Fibroblast of pulmonary artery (primary cell): ENCODE data around the gene TMEM86B.

Experiments
- DNase-seq: peaks from one replicate; pipeline ENCODE4 v3.0.0-alpha.2; 2010; ENCODE audit warnings: low read depth
- H3K4me3 ChIP-seq: replicated peaks from 2 replicates; pipeline ENCODE4 v1.5.1; 2011; ENCODE audit warnings: low read depth, mild to moderate bottlenecking, control low read depth, low read length, moderate library complexity
- CTCF ChIP-seq: IDR thresholded peaks from 2 replicates; pipeline ENCODE4 v1.5.1; 2011; ENCODE audit warnings: mild to moderate bottlenecking, control low read depth, low read length, inconsistent platforms; ENCODE audit errors: missing control alignments

TMEM86B gene

DNA sequence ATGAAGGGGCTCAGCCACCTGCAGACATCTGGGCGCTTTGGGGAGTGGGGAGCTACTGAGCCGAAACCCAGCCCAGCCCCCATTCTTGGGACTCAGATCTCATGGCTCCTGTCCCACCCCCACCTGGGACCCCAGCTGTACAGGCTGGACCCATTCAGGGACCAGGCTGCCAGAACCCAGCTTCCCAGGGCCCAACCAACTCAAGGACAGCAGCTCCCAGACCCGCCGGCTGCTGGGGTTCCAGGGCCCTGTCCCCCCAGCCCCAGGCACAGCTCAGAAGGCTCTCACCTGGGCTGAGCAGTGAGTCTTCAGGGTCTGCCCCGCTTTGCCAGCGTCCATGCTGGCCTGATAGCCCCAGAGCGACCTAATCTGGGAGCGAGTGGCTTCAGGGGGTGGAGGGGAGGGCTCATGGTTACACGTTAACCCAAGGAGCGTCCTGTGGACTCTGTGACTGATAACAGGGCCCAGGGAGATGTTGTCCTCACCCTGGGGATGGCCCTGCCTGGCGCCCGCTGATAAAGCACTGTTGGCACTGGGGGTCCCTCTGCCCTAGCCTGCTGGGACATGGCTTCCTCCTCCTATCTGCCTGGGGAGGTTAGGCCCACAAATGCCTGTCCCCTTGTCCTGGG is at the start of gene TMEM86B:
TSS of gene TMEM86B (minus strand) at position 361 of the 629 bp plus-strand sequence. CDS start at position 339, 22 bp downstream.
- no peak for DNase-seq
- H3K4me3 ChIP-seq: no peak within 1 kb of the TSS
- TF ChIP-seq CTCF: no peak

DNA sequence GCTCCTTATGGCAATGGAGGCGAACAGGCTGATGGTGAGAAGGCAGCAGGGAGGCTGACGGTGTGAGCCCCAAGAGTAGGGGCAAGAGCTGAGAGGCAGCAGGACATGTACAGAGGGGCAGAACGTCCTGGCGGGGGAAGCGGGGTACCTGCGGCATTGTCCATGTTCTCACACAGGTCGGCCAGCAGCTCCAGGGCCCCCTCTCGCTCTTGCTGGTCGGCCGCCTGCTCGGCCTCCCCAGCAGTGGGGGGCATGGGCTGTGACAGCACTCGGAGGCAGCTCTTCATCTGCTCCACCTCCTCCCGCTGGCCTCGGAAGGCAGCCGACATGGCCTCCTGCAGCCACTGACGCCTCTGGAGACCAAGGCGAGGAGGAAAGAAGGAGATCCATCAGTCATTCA is 48.9 kb upstream of the TMEM86B start:
- H3K4me3 ChIP-seq: no peak overlapping the region
- no peak for DNase-seq
- no peak for TF ChIP-seq CTCF

- no peak for TF ChIP-seq CTCF
- no peak for DNase-seq
- no peak overlapping the region for H3K4me3 ChIP-seq
These were observed 48.3 kb upstream of the TMEM86B start for GRCh38 chr19:55276720-55277430.

GRCh38 chr19:55275851-55276719 is 47.5 kb upstream of the TMEM86B start:
- no peak for DNase-seq
- no peak overlapping the region for H3K4me3 ChIP-seq
- no peak for TF ChIP-seq CTCF

GRCh38 chr19:55273978-55274707 is 45.6 kb upstream of the TMEM86B start:
- TF ChIP-seq CTCF: no peak
- no peak for DNase-seq
- H3K4me3 ChIP-seq: no peak overlapping the region

- no peak for DNase-seq
- H3K4me3 ChIP-seq: no peak overlapping the region
- no peak for TF ChIP-seq CTCF
These were observed 43.6 kb upstream of the TMEM86B start for GRCh38 chr19:55272142-55272541.
